ACC112 (cell line): ENCODE measurements around the gene PLA2G2D.

Experiments used
- H2AFZ ChIP-seq: fragments of 200-600 bp; sonication (generic); one replicate; pipeline ENCODE4 v1.6.0; 2017; ENCODE audit warnings: antibody characterized with exemption, low read length; ENCODE audit not compliant: unreplicated experiment
- H3K27ac ChIP-seq: fragments of 200-600 bp; sonication (generic); 2 replicates; pipeline ENCODE4 v1.5.1; 2014; ENCODE audit warnings: low read depth, mild to moderate bottlenecking, antibody characterized with exemption, low read length, moderate library complexity
- H3K27me3 ChIP-seq: fragments of 200-600 bp; sonication (generic); 2 replicates; pipeline ENCODE4 v1.6.1; 2014; ENCODE audit warnings: mild to moderate bottlenecking, antibody characterized with exemption, low read length, moderate library complexity, mixed read lengths; ENCODE audit not compliant: insufficient read depth
- H3K36me3 ChIP-seq: fragments of 200-600 bp; sonication (generic); 2 replicates; pipeline ENCODE4 v1.6.1; 2016; ENCODE audit warnings: mild to moderate bottlenecking, antibody characterized with exemption, low read length, moderate library complexity, mixed read lengths; ENCODE audit not compliant: insufficient read depth
- H3K4me1 ChIP-seq: fragments of 200-600 bp; sonication (generic); one replicate; pipeline ENCODE4 v1.6.1; 2016; ENCODE audit warnings: low read length, mixed read lengths; ENCODE audit not compliant: insufficient read depth, unreplicated experiment, control insufficient read depth
- H3K4me3 ChIP-seq: fragments of 200-600 bp; sonication (generic); 2 replicates; pipeline ENCODE4 v1.5.1; 2014; ENCODE audit warnings: mild to moderate bottlenecking, low read depth, low read length
- H3K79me2 ChIP-seq: fragments of 200-600 bp; sonication (generic); one replicate; pipeline ENCODE4 v1.6.0; 2016; ENCODE audit warnings: low read length; ENCODE audit not compliant: control insufficient read depth, unreplicated experiment, insufficient read depth

Gene PLA2G2D

GRCh38 chr1:20152599-20152930, 33.2 kb upstream of the PLA2G2D start:
- H3K27me3 ChIP-seq: no peaks in the 10 kb centered on the region
- H2AFZ ChIP-seq: no peak overlapping the region
- H3K27ac ChIP-seq: no peak overlapping the region
- H3K79me2 ChIP-seq: no peaks in the 10 kb centered on the region
- H3K4me3 ChIP-seq: no peak overlapping the region
- no peaks in the 10 kb centered on the region for H3K36me3 ChIP-seq
- H3K4me1 ChIP-seq: no peaks in the 10 kb centered on the region

GRCh38 chr1:20151906-20152598, 32.7 kb upstream of the PLA2G2D start:
- no peaks in the 10 kb centered on the region for H3K27me3 ChIP-seq
- H3K79me2 ChIP-seq: no peaks in the 10 kb centered on the region
- H3K4me3 ChIP-seq: peak overlapping the region; percentile 46
- peak overlapping the region; percentile 37 for H2AFZ ChIP-seq
- H3K36me3 ChIP-seq: no peaks in the 10 kb centered on the region
- no peak overlapping the region for H3K27ac ChIP-seq
- no peaks in the 10 kb centered on the region for H3K4me1 ChIP-seq

GRCh38 chr1:20150969-20151368, 31.6 kb upstream of the PLA2G2D start:
- Histone ChIP-seq H3K4me3 (no peak overlapping the region), H3K27me3 (no peaks in the 10 kb centered on the region), H3K79me2 (no peaks in the 10 kb centered on the region), H2AFZ (no peak overlapping the region), H3K4me1 (no peaks in the 10 kb centered on the region), H3K27ac (no peak overlapping the region), H3K36me3 (no peaks in the 10 kb centered on the region)

DNA sequence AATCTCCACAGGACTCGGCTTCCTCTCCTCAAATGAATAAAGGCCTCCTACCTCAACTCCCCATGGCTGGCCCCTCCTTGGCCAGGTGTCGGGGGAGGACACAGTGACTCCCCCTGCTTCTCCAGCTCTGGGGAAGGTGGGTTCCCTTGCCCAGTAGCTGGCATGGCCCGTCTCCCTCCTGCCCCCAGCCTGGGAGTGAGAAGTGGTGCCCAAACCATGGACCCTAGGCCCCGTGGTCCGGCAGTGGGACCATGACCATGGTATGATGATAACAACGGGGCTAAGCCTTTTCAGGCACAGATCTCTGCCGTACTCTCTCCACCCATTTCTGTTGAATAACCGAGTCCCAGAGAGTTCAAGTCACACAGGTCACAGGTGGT, 31.0 kb upstream of the PLA2G2D start:
- no peak overlapping the region for H3K27ac ChIP-seq
- H3K27me3 ChIP-seq: no peaks in the 10 kb centered on the region
- no peak overlapping the region for H2AFZ ChIP-seq
- H3K4me3 ChIP-seq: no peak overlapping the region
- H3K4me1 ChIP-seq: no peaks in the 10 kb centered on the region
- H3K36me3 ChIP-seq: no peaks in the 10 kb centered on the region
- H3K79me2 ChIP-seq: no peaks in the 10 kb centered on the region

GRCh38 chr1:20149601-20150325, 30.4 kb upstream of the PLA2G2D start:
- no peaks in the 10 kb centered on the region for H3K36me3 ChIP-seq
- H3K27ac ChIP-seq: no peak overlapping the region
- peaks cover 2% of the 10 kb centered on the region; the same call in 1 of the 2 replicates for H3K27me3 ChIP-seq
- H2AFZ ChIP-seq: no peak overlapping the region
- no peak overlapping the region for H3K4me3 ChIP-seq
- H3K4me1 ChIP-seq: no peaks in the 10 kb centered on the region
- H3K79me2 ChIP-seq: no peaks in the 10 kb centered on the region

DNA sequence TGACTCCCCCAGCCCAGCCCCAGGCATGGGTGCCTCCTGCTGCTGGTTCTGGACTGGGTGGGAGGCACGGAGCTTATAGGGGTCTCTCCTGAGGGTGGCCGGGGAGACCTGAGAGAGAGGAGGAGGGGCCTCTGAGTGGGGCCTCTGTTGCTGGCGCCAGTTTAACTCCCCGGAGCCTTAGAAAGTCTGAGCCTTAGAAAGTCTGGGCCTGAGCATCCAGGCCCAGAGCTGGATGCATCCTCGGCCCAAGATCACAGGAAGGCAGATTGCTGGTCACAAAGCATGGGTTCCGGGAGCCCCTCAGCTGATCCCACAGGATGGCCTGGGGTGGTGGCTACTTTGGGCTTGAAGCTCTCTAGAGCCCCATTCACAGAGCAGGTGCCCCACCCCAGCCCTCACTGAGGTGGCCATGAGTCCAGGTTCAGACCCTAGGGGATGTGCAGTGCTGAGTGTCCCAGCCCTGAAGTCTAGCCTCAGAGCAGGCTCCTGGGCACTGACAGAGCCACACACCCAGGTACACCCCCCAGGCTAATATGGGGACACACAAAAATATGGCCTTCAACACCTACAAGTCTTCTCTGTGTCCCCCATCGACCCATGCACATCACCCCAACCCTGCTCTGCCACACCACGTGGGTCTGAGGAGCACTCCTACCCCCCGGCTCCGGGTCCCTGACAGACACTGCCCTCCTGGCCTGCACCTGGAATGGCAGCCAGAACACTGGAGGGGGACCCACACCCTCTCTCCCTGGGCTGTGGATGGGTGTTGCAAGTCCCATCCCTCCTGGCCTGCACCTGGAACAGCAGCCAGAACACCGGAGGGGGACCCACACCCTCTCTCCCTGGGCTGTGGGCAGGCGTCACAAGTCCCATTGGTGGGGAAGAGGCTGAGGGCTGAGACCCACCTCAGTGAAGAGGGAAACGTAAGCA, 29.5 kb upstream of the PLA2G2D start:
- no peaks in the 10 kb centered on the region for H3K79me2 ChIP-seq
- H3K4me3 ChIP-seq: no peak overlapping the region
- H2AFZ ChIP-seq: no peak overlapping the region
- H3K27me3 ChIP-seq: peaks cover 11% of the 10 kb centered on the region
- H3K27ac ChIP-seq: no peak overlapping the region
- no peaks in the 10 kb centered on the region for H3K36me3 ChIP-seq
- H3K4me1 ChIP-seq: no peaks in the 10 kb centered on the region

- Histone ChIP-seq H3K27ac (no peak overlapping the region), H3K27me3 (peaks cover 15% of the 10 kb centered on the region), H3K36me3 (no peaks in the 10 kb centered on the region), H3K79me2 (no peaks in the 10 kb centered on the region), H3K4me1 (no peaks in the 10 kb centered on the region), H2AFZ (no peak overlapping the region), H3K4me3 (no peak overlapping the region)
These were observed 28.7 kb upstream of the PLA2G2D start for GRCh38 chr1:20147846-20148570.

- H3K4me1 ChIP-seq: no peaks in the 10 kb centered on the region
- no peaks in the 10 kb centered on the region for H3K79me2 ChIP-seq
- H3K36me3 ChIP-seq: no peaks in the 10 kb centered on the region
- no peak overlapping the region for H3K27ac ChIP-seq
- H2AFZ ChIP-seq: no peak overlapping the region
- peaks cover 18% of the 10 kb centered on the region for H3K27me3 ChIP-seq
- no peak overlapping the region for H3K4me3 ChIP-seq
These were observed 24.6 kb upstream of the PLA2G2D start for GRCh38 chr1:20143734-20144565.

GRCh38 chr1:20143318-20143717, 24.0 kb upstream of the PLA2G2D start:
- no peak overlapping the region for H3K27ac ChIP-seq
- H3K4me1 ChIP-seq: no peaks in the 10 kb centered on the region
- no peak overlapping the region for H2AFZ ChIP-seq
- peaks cover 18% of the 10 kb centered on the region for H3K27me3 ChIP-seq
- no peak overlapping the region for H3K4me3 ChIP-seq
- H3K79me2 ChIP-seq: no peaks in the 10 kb centered on the region
- no peaks in the 10 kb centered on the region for H3K36me3 ChIP-seq
